Measurements from ENCODE around the gene IRX3.

IRX3 gene

GRCh38 chr16:54285414-54286089, 1.0 kb downstream of the IRX3 start:
- TF ChIP-seq CTCF (IDR thresholded peaks at IDR 0.05), result peak; percentile 35

DNA sequence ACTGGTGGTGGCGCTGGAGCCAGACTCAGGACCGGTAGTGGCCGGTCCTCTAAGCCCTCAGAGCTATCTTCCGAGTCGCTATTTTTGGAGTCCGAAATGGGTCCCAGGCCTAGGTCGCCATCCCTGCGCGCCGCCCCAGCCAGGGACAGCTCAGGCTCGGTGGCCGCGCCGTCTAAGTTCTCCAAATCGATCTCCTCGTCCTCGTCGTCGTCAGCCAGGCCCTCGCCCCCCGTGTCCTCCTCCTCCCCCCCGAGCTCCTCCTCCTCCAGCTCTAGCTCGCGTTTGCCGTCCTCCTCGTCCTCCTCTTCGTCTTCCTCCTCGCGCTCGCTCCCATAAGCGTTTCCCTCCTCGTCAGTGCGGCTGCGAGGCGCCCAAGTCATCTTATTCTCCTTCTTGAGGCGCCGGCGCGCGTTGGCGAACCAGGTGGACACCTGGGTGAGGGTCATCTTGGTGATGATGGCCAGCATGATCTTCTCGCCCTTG, 1.6 kb downstream of the IRX3 start:
- TF ChIP-seq CTCF (IDR thresholded peaks at IDR 0.05), result no peak

DNA sequence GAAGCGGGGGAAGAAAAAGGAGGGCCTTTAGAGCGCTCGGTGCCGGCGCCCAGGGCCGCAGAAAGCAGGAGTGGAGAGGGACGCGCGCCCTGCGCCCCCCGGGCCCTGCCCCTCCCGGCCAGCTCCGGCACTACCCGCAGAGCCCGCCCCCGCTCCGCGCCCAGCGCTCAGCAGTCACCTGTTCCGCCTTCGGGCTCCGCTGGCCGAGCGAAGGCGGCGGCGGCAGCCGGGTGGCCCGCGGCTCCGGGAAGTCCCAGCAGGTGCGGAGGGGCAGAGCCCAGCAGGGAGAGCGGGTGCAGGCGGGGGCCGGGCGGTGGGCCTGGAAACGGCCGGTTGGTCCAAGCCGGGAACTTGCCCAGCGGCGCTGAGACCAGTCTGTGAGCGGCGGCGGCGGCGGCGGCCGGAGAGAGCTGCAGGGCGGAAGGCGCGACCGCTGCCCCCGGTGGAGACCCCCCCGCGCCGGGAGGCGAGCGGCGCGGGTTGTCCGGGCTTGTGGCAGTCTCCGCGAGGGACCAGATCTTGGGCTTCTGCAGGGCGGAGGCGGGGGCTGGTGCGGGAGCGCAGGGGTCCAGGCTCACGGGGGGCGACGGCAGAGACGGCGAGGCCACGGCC, 2.2 kb downstream of the IRX3 start:
- no peak for TF ChIP-seq CTCF (IDR thresholded peaks at IDR 0.05)

- no peak for TF ChIP-seq CTCF (IDR thresholded peaks at IDR 0.05)
Measured at GRCh38 chr16:54283725-54284318, 2.8 kb downstream of the IRX3 start.

GRCh38 chr16:54282928-54283724, 3.5 kb downstream of the IRX3 start:
- TF ChIP-seq CTCF (IDR thresholded peaks at IDR 0.05), result no peak

GRCh38 chr16:54282202-54282927, 4.2 kb downstream of the IRX3 start:
- TF ChIP-seq CTCF (IDR thresholded peaks at IDR 0.05), result peak; percentile 43; the same call in 1 of the 2 replicates

Data from LNCAP (cell line).